T-helper 17 cell (primary cell): ENCODE data around the gene GPR78. TPM values are rescaled to one million over a fixed set of nuclear protein-coding genes. Genes with fewer than 3 reads are reported as not detected.

Source experiments
- ATAC-seq: fragments of 150-1000 bp; cut with Tn5 transposase; 2 replicates; pipeline ENCODE4 v1.10.0; 2021; ENCODE audit warnings: mild to moderate bottlenecking, moderate library complexity
- DNase-seq, 3 donors: peaks; one replicate each; pipeline versions ENCODE4 v3.0.0 to v3.0.0-alpha.2; 2020 to 2021
- H3K9me3 ChIP-seq: one replicate; pipeline ENCODE4 v1.7.0; 2013; ENCODE audit warnings: low read length, mild to moderate bottlenecking; ENCODE audit not compliant: control insufficient read depth, poor library complexity, severe bottlenecking
- H3K27ac Mint-ChIP-seq: one replicate; pipeline ENCODE4 v1.8.0; 2022; ENCODE audit warnings: mild to moderate bottlenecking, moderate library complexity, mixed read lengths
- H3K27me3 Mint-ChIP-seq: one replicate; pipeline ENCODE4 v1.8.0; 2022; ENCODE audit warnings: mixed read lengths
- H3K36me3 Mint-ChIP-seq: one replicate; pipeline ENCODE4 v1.8.0; 2022; ENCODE audit warnings: low read depth, mixed read lengths
- H3K4me1 Mint-ChIP-seq: one replicate; pipeline ENCODE4 v1.8.0; 2022; ENCODE audit warnings: mild to moderate bottlenecking, mixed read lengths
- H3K4me3 Mint-ChIP-seq: one replicate; pipeline ENCODE4 v1.8.0; 2022; ENCODE audit warnings: mild to moderate bottlenecking, moderate library complexity, mixed read lengths
- total RNA-seq, 4 donors: library from RNA in 2 of 4; stranded (reverse) in 2 of 4; gene quantifications; one replicate each; pipeline ENCODE4 v1.2.3 and lab custom pipeline; 2022 to 2026

Gene GPR78
- total RNA-seq, 2 donors from 2014 or later: not detected

- Mint-ChIP-seq H3K27ac (no peak overlapping the region), H3K4me1 (peaks cover 7% of the 10 kb centered on the region), H3K27me3 (peaks cover 5% of the 10 kb centered on the region), H3K36me3 (peaks cover 2% of the 10 kb centered on the region), H3K4me3 (no peak overlapping the region)
- H3K9me3 ChIP-seq: no peaks in the 10 kb centered on the region
- peak; percentile 17 to 24 (median 23) for DNase-seq
- no peak for ATAC-seq
Observed at GRCh38 chr4:8607603-8608481, 27.6 kb downstream of the GPR78 start.

GRCh38 chr4:8608714-8609391 lies 28.7 kb downstream of the GPR78 start:
- H3K36me3 Mint-ChIP-seq: peaks cover 2% of the 10 kb centered on the region
- ATAC-seq: no peak
- H3K4me3 Mint-ChIP-seq: no peak overlapping the region
- H3K4me1 Mint-ChIP-seq: peaks cover 7% of the 10 kb centered on the region
- no peaks in the 10 kb centered on the region for H3K9me3 ChIP-seq
- H3K27me3 Mint-ChIP-seq: peaks cover 5% of the 10 kb centered on the region
- no peak for DNase-seq
- H3K27ac Mint-ChIP-seq: no peak overlapping the region

GRCh38 chr4:8609406-8609805 lies 29.2 kb downstream of the GPR78 start:
- H3K27ac Mint-ChIP-seq: no peak overlapping the region
- no peaks in the 10 kb centered on the region for H3K9me3 ChIP-seq
- peaks cover 7% of the 10 kb centered on the region for H3K4me1 Mint-ChIP-seq
- peaks cover 2% of the 10 kb centered on the region for H3K36me3 Mint-ChIP-seq
- DNase-seq (no peak), ATAC-seq (no peak)
- H3K27me3 Mint-ChIP-seq: peaks cover 5% of the 10 kb centered on the region
- H3K4me3 Mint-ChIP-seq: no peak overlapping the region

GRCh38 chr4:8609824-8610350 lies 29.7 kb downstream of the GPR78 start:
- no peak overlapping the region for H3K4me3 Mint-ChIP-seq
- peaks cover 10% of the 10 kb centered on the region for H3K4me1 Mint-ChIP-seq
- H3K36me3 Mint-ChIP-seq: peaks cover 2% of the 10 kb centered on the region
- DNase-seq (no peak), ATAC-seq (no peak)
- H3K9me3 ChIP-seq: no peaks in the 10 kb centered on the region
- peaks cover 5% of the 10 kb centered on the region for H3K27me3 Mint-ChIP-seq
- H3K27ac Mint-ChIP-seq: no peak overlapping the region

GRCh38 chr4:8610858-8611616 lies 30.8 kb downstream of the GPR78 start:
- peaks cover 15% of the 10 kb centered on the region for H3K27me3 Mint-ChIP-seq
- no peak overlapping the region for H3K4me3 Mint-ChIP-seq
- no peak for ATAC-seq
- H3K36me3 Mint-ChIP-seq: peaks cover 2% of the 10 kb centered on the region
- H3K4me1 Mint-ChIP-seq: peaks cover 12% of the 10 kb centered on the region
- no peak overlapping the region for H3K27ac Mint-ChIP-seq
- H3K9me3 ChIP-seq: no peaks in the 10 kb centered on the region
- DNase-seq: no peak

- Mint-ChIP-seq H3K27ac (no peak overlapping the region), H3K4me1 (peaks cover 14% of the 10 kb centered on the region), H3K27me3 (peaks cover 19% of the 10 kb centered on the region), H3K36me3 (peaks cover 2% of the 10 kb centered on the region), H3K4me3 (no peak overlapping the region)
- ATAC-seq (no peak), DNase-seq (no peak)
- no peaks in the 10 kb centered on the region for H3K9me3 ChIP-seq
Observed at GRCh38 chr4:8612646-8613045, 32.5 kb downstream of the GPR78 start.

GRCh38 chr4:8613421-8614364 lies 33.5 kb downstream of the GPR78 start:
- H3K36me3 Mint-ChIP-seq: peaks cover 2% of the 10 kb centered on the region
- no peaks in the 10 kb centered on the region for H3K9me3 ChIP-seq
- H3K4me1 Mint-ChIP-seq: peaks cover 14% of the 10 kb centered on the region
- no peak overlapping the region for H3K4me3 Mint-ChIP-seq
- DNase-seq (no peak), ATAC-seq (no peak)
- no peak overlapping the region for H3K27ac Mint-ChIP-seq
- peaks cover 21% of the 10 kb centered on the region for H3K27me3 Mint-ChIP-seq

- Mint-ChIP-seq H3K27ac (no peak overlapping the region), H3K36me3 (peaks cover 2% of the 10 kb centered on the region), H3K27me3 (peaks cover 17% of the 10 kb centered on the region), H3K4me1 (peaks cover 9% of the 10 kb centered on the region), H3K4me3 (no peak overlapping the region)
- ATAC-seq (no peak), DNase-seq (no peak)
- H3K9me3 ChIP-seq: no peaks in the 10 kb centered on the region
Observed at GRCh38 chr4:8614365-8615193, 34.4 kb downstream of the GPR78 start.

- ATAC-seq (no peak), DNase-seq (no peak)
- Mint-ChIP-seq H3K36me3 (peaks cover 2% of the 10 kb centered on the region), H3K4me3 (no peak overlapping the region), H3K27me3 (peaks cover 17% of the 10 kb centered on the region), H3K4me1 (peaks cover 9% of the 10 kb centered on the region), H3K27ac (no peak overlapping the region)
- H3K9me3 ChIP-seq: no peaks in the 10 kb centered on the region
Observed at GRCh38 chr4:8615366-8615765, 35.2 kb downstream of the GPR78 start.

- ATAC-seq (no peak), DNase-seq (no peak)
Observed at GRCh38 chr4:8615921-8616787, 36.0 kb downstream of the GPR78 start.

GRCh38 chr4:8616831-8617230 lies 36.6 kb downstream of the GPR78 start:
- H3K27me3 Mint-ChIP-seq: peaks cover 17% of the 10 kb centered on the region
- peaks cover 7% of the 10 kb centered on the region for H3K4me1 Mint-ChIP-seq
- no peak for DNase-seq
- ATAC-seq: no peak
- H3K9me3 ChIP-seq: no peaks in the 10 kb centered on the region
- no peak overlapping the region for H3K4me3 Mint-ChIP-seq
- H3K27ac Mint-ChIP-seq: no peak overlapping the region
- H3K36me3 Mint-ChIP-seq: no peaks in the 10 kb centered on the region

More at GRCh38 chr4:8615921-8616787, 36.0 kb downstream of the GPR78 start:
- no peaks in the 10 kb centered on the region for H3K36me3 Mint-ChIP-seq
- H3K4me3 Mint-ChIP-seq: no peak overlapping the region
- H3K27me3 Mint-ChIP-seq: peaks cover 17% of the 10 kb centered on the region
- peaks cover 7% of the 10 kb centered on the region for H3K4me1 Mint-ChIP-seq
- no peak overlapping the region for H3K27ac Mint-ChIP-seq
- no peaks in the 10 kb centered on the region for H3K9me3 ChIP-seq
